Activated naive CD4-positive, alpha-beta T cell (primary cell): Measurements from ENCODE around the gene SYNGR1.
"Not testable (repeated sequence)": the region's sequence is repeated elsewhere in the genome, so short reads cannot be mapped to it uniquely, and the experiment has no call there.

ENCODE experiments used
- DNase-seq, 4 experiments: peaks; one replicate each; lab custom pipeline; 2025; lab: John Stamatoyannopoulos, UW

The SYNGR1 gene

GRCh38 chr22:39351689-39352214, 2.0 kb downstream of the SYNGR1 start:
- no peak for DNase-seq

- DNase-seq: no peak
Measured at GRCh38 chr22:39352306-39352891, 2.6 kb downstream of the SYNGR1 start.

- DNase-seq: no peak
Measured at GRCh38 chr22:39353346-39353745, 3.6 kb downstream of the SYNGR1 start.

- no peak for DNase-seq
Measured at GRCh38 chr22:39355080-39355479, 5.3 kb downstream of the SYNGR1 start.

- not testable (repeated sequence) for DNase-seq
Measured at GRCh38 chr22:39355805-39356204, 6.0 kb downstream of the SYNGR1 start.

- no peak for DNase-seq
Measured at GRCh38 chr22:39356464-39356863, 6.7 kb downstream of the SYNGR1 start.

GRCh38 chr22:39357110-39358108, 7.6 kb downstream of the SYNGR1 start:
- DNase-seq: not testable (repeated sequence)

- DNase-seq: not testable (repeated sequence)
Measured at GRCh38 chr22:39358197-39358596, 8.4 kb downstream of the SYNGR1 start.

- no peak for DNase-seq
Measured at GRCh38 chr22:39359659-39360195, 9.9 kb downstream of the SYNGR1 start.

GRCh38 chr22:39360242-39360641, 10.5 kb downstream of the SYNGR1 start:
- DNase-seq: no peak

GRCh38 chr22:39360674-39361413, 11.1 kb downstream of the SYNGR1 start:
- no peak for DNase-seq

- no peak for DNase-seq
Measured at GRCh38 chr22:39361496-39361895, 11.7 kb downstream of the SYNGR1 start.

GRCh38 chr22:39362271-39362670, 12.5 kb downstream of the SYNGR1 start:
- no peak for DNase-seq

- DNase-seq: no peak
Measured at GRCh38 chr22:39362932-39363331, 13.1 kb downstream of the SYNGR1 start.

GRCh38 chr22:39363751-39364515, 14.1 kb downstream of the SYNGR1 start:
- no peak for DNase-seq

GRCh38 chr22:39364714-39365491, 15.1 kb downstream of the SYNGR1 start:
- DNase-seq: no peak

GRCh38 chr22:39365492-39365780, 15.6 kb downstream of the SYNGR1 start:
- DNase-seq: no peak

GRCh38 chr22:39367035-39367434, 17.2 kb downstream of the SYNGR1 start:
- no peak for DNase-seq

GRCh38 chr22:39368461-39368911, 18.7 kb downstream of the SYNGR1 start:
- DNase-seq: no peak

- DNase-seq: no peak
Measured at GRCh38 chr22:39369186-39369585, 19.4 kb downstream of the SYNGR1 start.

- DNase-seq: no peak
Measured at GRCh38 chr22:39369586-39369985, 19.8 kb downstream of the SYNGR1 start.
